ENCODE data around the gene CCL27. TPM values are rescaled to one million over a fixed set of nuclear protein-coding genes. Genes with fewer than 3 reads are reported as not detected.
A peak's percentile ranks its signal among the peaks of the same experiment; 100 is the strongest.
"Not testable (repeated sequence)": the region's sequence is repeated elsewhere in the genome, so short reads cannot be mapped to it uniquely, and the experiment has no call there.

CCL27 gene
- total RNA-seq, 1 donor from 2014 or later, result not detected

DNA sequence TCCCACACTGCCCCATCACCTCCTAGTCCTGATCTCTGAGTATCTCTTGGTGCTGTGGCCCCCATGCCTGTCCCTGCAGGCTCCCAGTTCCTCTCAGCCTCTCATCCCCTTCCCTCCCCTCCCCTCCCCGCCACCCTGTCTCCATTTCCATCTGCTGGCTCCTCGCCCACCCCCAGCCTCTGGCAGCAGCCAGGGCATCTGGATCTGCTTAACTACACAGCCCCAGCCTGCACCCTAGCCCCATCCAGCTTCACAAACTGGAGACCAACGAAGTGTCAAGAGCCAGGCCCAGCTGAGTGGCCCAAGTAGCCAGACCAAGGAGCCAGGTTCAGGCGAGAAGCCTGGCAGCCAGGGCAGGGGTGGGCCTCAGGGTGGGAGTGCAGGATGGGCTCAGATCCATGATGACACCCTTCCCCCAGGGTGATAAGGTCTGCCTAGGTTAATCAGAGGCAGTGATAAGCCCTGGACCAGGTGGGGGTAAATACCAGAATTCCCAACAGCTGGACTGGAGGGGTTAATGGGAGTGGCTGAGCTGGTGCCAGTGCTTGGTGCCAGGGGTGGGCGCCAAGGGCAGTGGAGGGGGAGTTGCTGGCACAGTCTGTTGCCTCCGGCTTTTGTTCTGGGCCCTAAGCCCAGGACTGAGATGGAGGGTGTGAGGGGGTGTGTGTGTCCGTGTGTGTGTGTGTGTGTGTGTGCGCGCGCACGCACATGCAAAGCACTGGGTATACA, 8.0 kb downstream of the CCL27 start:
- intact Hi-C loops (cut with DNase I), result no loop called here

DNA sequence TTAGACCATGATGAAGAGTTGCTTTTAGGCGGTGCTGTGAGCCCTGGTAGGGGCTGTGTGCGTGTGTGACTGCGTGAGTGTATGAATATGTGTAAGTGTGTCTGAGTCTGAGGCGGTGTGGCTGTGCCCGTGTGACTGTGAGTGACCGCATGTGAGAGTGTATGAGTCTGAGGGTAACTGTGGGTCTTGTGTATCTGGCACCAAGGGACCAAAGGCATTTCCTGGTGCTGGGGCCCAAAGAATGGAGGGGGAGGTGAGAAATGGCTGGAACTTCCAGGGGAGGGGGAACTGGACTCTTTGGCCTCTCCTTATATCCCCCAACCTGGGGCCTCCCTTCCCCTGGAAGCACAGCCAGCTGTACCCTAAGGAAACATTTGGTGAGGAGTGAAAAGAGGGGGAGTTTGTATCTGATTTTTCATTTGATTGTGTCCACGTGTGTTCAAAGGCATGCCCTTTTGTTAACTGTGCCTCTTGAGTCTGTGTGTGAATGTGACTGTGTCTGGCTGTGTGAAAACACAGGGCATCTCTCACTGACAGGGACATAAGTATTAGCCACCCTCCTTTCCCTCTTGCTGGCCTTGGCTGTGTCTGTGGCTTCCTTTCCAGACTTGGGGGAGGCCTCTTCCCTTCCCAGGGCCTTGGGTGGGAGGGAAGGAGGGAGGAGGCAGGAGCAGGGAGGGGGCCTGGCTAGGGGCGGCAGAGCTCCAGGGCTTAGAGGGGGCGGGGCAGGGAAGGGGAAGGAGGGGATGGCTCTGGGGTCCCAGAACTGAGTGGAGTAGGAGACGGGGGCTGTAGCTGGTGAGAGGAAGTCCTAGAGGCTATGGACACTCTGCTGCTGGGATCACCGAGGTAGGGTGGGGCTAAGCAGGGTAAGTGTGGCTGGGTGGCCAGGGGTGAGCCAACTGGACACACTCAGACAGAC, 9.0 kb downstream of the CCL27 start:
- DNase-seq (ENCODE audit: missing footprints), result no peak
- ATAC-seq, result no peak
- intact Hi-C loops (cut with DNase I), result no loop called here

More for the DNA sequence above, 8.0 kb downstream of the CCL27 start:
- peak; percentile 65 for ATAC-seq
- peak; percentile 86 for DNase-seq (ENCODE audit: missing footprints)

DNA sequence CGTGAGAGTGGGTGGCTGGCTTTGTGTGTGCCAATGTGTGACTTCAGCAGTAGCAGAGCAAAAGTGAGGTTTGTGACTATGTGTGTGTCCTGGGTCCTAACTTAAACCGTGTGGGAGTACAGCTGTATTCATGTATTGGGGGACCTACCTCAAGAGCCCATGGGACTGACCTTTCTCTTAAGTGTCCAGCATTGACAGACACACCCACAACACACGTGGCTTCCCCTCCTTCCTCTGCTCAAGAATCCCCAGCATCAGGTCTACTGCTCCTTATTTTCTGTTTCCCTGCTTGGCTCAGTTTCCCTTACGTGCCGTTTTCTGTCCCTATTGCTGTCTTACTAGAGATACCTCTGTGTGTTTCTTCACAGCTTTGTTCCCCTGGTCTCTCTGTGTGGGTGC, 9.9 kb downstream of the CCL27 start:
- intact Hi-C loops (cut with DNase I), result no loop called here
- no peak for DNase-seq (ENCODE audit: missing footprints)
- ATAC-seq, result no peak

DNA sequence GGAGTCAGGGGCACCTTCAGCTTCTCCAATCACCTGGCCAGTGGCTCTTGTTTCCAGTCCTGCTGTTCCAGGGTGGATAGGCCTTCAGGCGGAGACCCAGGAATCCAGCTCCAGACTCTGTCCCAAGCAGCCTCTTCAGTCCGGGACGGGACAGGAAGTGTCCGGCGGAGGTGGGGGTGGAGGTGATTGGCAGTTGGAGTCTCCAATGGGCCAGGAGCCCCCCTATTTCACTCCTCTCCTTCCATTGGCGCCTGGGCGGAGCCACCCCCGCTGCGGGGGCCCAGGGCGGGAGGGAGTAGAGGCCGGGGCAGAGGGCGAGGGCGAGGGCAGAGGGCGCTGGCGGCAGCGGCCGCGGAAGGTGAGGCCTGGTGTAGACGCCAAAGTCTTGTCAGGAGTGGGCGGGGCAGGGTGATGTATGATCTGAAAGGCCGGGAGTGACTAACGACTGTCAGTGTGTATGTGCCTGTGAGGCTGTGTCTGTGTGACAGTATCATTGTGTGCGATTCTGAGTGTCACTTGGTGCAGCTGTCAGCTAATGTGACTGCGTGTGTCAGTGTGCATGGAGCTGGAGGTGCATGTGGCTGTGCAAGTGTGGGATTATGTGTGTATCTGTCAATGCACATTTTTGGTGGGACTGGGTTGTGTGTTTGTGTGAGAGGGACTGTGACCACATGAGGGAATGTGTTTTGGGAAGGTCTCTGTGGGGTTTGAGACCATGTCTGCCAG, 10.4 kb downstream of the CCL27 start, which contains the start of gene IL11RA:
TSS of gene IL11RA (plus strand) at position 310 of the 726 bp plus-strand sequence. CDS start 3,033 bp downstream, outside the sequence.
- intact Hi-C loops (cut with DNase I), result no loop called here
- peak; percentile 93 for DNase-seq (ENCODE audit: missing footprints)
- peak; percentile 87 for ATAC-seq

DNA sequence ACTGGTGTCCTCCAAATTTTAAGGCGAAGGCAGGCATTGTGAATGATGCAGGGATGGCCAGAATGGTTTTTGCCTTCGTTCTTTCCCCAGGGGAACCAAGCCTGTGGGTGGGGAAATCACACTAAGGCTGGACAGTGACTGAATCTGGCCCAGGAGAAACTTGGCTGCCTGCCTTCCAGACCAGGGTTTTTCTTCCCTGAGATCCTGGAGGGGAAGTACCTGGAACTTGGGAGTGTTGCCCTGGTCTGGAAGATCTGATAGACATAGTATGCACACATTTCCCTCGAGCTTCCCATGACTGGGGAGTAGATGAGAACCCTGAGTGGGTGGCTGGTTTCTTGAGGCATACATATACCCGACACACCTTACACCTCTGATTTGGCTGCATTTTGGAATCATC, 11.1 kb downstream of the CCL27 start:
- no peak for ATAC-seq

DNA sequence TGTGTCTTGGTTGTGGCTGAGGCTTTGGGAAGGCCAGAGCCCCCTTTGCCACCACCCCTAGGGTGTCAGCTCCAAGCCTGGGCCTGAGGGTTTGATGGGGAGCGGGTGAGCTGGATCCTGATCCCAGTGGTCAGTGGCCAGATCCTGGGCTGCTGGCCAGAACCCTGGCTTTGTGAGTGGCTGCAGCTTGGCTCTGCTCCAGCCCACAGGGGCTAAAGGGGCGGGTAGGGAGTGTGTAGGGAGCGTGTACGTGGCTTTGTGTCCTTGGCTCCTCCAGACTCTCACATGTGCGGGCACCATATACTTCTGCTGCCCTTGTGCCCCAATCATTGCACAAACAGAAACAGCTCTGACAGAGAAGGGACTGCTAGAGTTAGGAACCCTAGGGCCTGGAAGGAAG, 11.6 kb downstream of the CCL27 start:
- ATAC-seq (no peak), DNase-seq (ENCODE audit: missing footprints) (no peak)
- intact Hi-C loops (cut with DNase I), result no loop called here

More for the DNA sequence above, 11.1 kb downstream of the CCL27 start:
- intact Hi-C loops (cut with DNase I), result no loop called here
- DNase-seq (ENCODE audit: missing footprints), result no peak

DNA sequence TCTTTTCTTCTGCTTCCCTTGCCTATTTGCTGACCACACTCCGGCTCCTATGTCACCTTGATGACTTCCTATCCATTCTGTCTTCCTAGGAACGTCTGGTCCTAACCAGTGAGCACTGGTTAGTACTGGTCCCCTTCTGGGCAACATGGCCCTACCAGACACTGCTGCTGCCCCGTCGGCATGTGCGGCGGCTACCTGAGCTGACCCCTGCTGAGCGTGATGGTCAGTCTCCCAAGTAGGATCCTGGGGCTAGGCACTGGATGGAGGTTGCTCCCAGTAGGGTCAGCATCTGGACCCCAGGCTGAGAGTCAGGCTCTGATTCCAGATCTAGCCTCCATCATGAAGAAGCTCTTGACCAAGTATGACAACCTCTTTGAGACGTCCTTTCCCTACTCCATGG, 13.8 kb downstream of the CCL27 start:
- intact Hi-C loops (cut with DNase I), result no loop called here
- DNase-seq (ENCODE audit: missing footprints), result no peak

DNA sequence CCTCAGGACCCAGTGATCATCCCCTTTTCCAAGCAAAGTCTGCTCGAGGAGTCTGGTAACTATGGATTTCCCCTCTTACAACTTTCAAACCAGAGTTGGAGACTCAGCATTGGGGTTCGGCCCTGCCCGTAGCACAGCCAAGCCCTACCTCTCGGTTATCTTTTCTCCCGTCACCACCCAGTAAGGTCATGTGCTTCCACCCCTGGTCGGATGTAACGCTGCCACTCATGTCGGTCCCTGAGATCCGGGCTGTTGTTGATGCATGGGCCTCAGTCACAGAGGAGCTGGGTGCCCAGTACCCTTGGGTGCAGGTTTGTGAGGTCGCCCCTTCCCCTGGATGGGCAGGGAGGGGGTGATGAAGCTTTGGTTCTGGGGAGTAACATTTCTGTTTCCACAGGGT, 14.8 kb downstream of the CCL27 start:
- no peak for ATAC-seq
- intact Hi-C loops (cut with DNase I), result no loop called here

More for the DNA sequence above, 13.8 kb downstream of the CCL27 start:
- no peak for ATAC-seq

DNA sequence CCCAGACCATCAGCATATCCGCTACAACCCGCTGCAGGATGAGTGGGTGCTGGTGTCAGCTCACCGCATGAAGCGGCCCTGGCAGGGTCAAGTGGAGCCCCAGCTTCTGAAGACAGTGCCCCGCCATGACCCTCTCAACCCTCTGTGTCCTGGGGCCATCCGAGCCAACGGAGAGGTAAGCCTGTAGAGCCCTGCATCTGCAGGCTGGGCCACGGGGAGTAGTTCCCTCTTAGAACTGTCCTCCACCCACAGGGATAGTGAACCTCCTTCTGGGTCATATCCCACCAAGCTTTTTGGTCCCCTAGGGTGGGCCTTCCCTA, 15.4 kb downstream of the CCL27 start:
- ATAC-seq (peak; percentile 2), DNase-seq (ENCODE audit: missing footprints) (no peak)
- intact Hi-C loops (cut with DNase I), result no loop called here

More for the DNA sequence above, 14.8 kb downstream of the CCL27 start:
- DNase-seq (ENCODE audit: missing footprints), result no peak

DNA sequence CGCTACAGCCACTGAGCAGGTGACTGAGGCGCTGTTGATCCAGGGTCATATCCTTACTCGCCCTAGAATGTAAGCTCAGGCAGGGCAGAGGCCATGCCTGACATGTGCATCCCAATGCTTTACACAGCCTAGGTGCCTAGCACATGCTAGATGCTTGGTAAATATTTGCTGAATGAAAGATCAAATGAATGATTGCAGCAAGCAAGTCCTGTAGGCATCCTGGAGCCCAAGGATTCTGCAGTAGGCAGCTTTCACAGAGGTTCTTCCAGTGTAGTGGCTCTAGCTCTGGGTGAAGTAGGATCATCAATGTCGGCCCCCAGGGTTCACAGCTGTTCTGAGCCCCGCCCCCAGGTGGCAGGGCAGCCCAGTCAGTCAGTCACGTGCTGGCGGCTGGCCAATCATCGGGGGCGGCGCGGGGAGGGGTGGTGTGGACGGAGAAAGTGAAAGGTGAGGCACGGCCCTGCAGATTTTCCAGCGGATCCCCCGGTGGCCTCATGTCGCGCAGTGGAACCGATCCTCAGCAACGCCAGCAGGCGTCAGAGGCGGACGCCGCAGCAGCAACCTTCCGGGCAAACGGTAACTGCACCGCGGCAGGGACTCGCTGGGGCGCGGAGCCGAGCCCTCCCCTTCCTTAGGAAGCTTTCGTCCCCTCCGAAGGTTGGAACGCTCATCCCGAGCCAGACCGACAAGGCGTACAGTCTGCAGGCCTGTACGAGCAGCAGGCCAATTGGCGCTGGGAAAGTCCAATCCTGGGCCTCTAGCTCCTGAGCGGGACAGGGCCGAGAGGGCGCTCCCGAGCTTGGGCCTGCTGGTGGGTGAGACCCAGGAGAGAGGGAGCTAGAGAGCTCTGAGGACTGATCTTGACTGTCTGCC, 16.0 kb downstream of the CCL27 start, which contains the start of gene GALT:
TSS of gene GALT (plus strand) at position 465 of the 873 bp plus-strand sequence. CDS start at position 495, 30 bp downstream.
- DNase-seq (ENCODE audit: missing footprints), result peak; percentile 99
- intact Hi-C loops (cut with DNase I), result no loop called here
- ATAC-seq, result peak; percentile 85

DNA sequence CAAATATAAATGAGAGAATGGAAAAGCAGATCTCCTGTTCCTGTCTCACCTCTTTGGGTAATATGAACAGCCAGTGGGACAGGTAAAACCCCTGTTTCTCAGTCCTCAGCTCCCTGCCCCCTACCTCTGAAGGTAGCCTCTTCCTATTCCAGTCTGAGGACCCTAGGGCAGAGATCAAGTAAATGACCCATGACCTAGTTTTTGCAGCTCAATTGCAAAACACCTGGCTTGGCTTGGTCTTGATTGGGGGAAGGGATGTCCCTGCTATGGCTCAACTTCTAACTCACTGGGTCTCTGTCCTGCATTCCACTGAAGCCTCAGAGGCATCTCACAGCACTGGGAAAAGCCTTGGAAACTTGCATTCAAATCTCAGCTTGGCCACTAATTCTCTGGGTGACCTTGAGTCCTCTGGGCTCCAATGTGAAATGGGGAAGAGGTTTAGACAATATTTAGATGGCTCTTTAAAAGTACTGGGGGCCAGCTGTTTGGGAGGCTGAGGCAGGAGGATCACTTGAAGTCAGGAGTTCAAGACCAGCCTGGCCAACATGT, 17.6 kb downstream of the CCL27 start:
- ATAC-seq (no peak), DNase-seq (ENCODE audit: missing footprints) (no peak)
- intact Hi-C loops (cut with DNase I), result no loop called here

DNA sequence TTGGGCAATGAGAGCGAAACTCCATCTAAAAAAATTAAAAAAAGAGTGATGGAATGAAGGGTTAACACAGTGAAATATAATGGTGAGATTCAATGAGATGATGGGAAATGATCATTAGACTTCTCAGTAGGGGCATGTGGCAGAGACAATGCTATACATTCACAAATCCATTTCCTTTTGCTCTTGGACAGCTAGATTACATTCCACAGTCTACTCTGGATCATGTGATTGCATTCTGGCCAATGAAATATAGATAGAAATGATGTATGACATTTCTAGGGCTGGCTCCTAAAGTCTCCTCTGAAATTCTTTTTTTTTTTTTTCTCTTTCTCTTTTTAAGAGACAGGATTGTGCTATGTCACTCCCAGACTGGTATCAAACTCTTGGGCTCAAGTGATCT, 19.8 kb downstream of the CCL27 start:
- DNase-seq (ENCODE audit: missing footprints) (no peak), ATAC-seq (no peak)
- intact Hi-C loops (cut with DNase I), result no loop called here

DNA sequence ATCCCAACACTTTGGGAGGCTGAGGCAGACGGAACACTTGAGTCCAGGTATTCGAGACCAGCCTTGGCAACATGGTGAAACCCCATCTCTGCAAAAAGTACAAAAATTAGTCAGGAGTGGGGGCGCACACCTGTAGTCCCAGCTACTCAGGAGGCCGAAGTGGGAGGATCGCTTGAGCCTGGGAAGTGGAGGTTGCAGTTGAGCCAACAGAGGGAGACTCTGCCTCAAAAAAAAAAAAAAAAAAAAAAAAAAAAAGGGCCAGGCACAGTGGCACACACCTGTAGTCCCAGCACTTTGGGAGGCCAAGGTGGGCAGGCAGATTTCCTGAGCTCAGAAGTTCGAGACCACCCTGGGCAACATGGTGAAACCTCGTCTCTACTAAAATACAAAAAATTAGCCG, 23.1 kb downstream of the CCL27 start:
- ATAC-seq; intact Hi-C loops (cut with DNase I): not testable (repeated sequence)
- DNase-seq (ENCODE audit: missing footprints), result peak; percentile 2

DNA sequence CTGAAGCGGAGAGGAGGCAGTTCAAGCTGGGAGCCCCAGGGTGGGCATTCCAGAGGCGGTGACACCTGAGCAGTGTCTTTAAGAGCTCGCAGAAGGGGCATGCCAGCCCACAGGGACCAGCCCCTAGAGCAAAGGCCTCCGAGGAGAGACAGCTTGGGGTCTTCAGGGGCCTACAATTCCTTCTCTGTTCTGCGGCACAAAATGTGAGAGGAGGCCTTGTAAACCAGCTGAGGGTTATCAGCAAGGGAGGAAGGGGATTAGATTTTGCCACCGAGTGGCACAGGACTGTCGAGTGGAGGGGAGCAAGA, 24.4 kb downstream of the CCL27 start:
- DNase-seq (ENCODE audit: missing footprints) (no peak), ATAC-seq (no peak)
- intact Hi-C loops (cut with DNase I), result no loop called here

DNA sequence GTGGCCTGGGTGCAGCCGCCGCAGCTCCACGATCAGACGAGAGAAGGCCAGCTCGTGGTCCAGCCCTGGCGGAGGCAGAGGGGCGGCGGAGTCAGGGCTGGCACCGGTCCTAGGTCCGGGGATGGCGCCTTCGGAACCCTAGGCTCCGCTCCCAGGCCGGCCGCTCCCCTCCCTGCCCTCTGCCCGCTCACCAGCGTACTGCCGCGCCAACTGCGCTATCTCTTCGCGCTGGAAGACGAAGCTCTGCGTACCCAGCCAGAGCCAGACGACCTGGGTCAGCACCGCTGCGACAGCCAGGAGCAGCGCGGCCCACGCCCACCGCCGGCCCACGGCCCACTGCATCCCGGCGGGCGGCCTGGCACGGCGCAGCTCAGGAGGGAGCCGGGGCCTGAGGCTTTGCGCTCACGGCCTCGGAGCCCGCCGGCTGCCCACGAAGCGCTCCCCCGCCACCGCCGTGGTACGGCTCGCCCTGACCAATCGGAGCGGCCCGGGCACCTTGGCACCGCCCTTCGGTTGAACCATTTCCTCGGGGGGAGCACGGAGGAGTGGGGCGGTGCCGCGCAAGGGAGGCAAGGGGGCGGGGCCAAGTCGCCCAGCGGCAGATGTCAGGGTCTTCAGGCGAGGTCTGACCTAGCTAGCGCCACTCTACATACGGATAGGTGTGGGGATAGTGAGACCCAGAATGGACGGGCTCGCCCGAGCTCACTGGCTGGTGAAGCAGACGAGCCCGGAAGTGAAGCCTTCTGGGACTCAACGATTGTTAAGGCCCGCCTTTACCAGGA, 24.9 kb downstream of the CCL27 start, which contains the start of gene SIGMAR1:
TSS of gene SIGMAR1 (minus strand) at position 432 of the 782 bp plus-strand sequence. CDS start at position 342, 90 bp downstream.
- ATAC-seq, result peak; percentile 97
- intact Hi-C loops (cut with DNase I), result no loop called here

DNA sequence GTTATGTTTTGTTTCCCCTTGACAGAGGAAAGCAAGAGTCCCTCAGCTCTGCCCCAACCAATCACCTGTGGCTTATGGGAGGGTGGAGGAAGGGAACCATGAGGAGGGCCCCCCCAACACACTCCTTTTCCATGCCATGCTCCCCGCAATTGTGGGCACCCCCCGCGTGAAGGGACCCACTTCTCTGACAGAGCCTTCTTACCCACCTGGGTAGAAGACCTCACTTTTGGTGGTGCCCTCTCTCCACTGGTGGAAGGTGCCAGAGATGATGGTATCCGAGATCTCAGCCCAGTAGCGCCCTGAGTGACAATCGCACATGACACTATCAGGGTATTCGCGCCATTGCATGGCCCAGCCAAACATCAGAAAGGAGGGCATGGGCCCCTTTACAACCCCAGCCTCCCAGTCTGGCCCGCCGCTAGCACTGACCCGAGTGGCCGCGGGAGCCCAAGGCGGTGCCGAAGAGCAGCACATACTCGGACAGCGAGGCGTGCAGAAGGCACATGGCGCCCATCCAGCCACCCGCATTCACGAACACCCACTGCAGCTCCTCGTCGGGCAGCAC, 25.6 kb downstream of the CCL27 start:
- ATAC-seq, result no peak
- intact Hi-C loops (cut with DNase I), result no loop called here
- peak; percentile 25 for DNase-seq (ENCODE audit: missing footprints)

More for the DNA sequence above, 24.9 kb downstream of the CCL27 start, which contains the start of gene SIGMAR1:
- peak; percentile 96 for DNase-seq (ENCODE audit: missing footprints)

DNA sequence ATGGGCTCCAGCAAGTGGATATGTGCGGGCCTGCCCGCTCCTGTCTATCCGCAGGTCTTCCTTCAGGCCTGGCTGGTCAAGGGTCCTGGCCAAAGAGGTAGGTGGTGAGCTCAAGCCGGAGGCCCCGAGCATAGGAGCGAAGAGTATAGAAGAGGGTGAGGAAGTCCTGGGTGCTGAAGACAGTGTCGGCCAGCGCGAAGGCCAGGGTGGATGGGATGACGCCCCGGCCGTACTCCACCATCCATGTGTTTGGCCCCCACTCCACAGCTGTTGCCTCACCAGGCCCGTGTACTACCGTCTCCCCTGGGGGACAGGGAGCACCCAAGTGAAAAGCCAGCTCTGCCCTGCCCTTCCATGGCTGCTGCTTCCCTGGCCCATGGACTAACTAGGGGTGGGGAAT, 26.9 kb downstream of the CCL27 start:
- peak; percentile 64 for DNase-seq (ENCODE audit: missing footprints)
- no peak for ATAC-seq
- intact Hi-C loops (cut with DNase I), result no loop called here
